H54 (cell line): ENCODE data around the gene KBTBD12.
A peak's percentile ranks its signal among the peaks of the same experiment; 100 is the strongest.
"Not testable (repeated sequence)": the region's sequence is repeated elsewhere in the genome, so short reads cannot be mapped to it uniquely, and the experiment has no call there.

ENCODE experiments used
- DNase-seq: peaks from one replicate; pipeline ENCODE4 v3.0.0; 2011; ENCODE audit warnings: low spot score, mixed read lengths; ENCODE audit not compliant: insufficient read length
- FAIRE-seq: peaks from 3 replicates; lab custom pipeline; 2011; peaks lifted over from hg19 to GRCh38; lab: Jason Lieb, UNC
- POLR2A ChIP-seq: IDR thresholded peaks from 2 replicates; pipeline ENCODE4 v1.6.1; 2011; ENCODE audit warnings: low read depth, mild to moderate bottlenecking, low read length

Gene KBTBD12

GRCh38 chr3:127915115-127915936, at the start of gene KBTBD12:
KBTBD12 (plus strand) TSS chr3:127915232; CDS start chr3:127923062, 7,830 bp downstream.
- DNase-seq (no peak), FAIRE-seq (no peak)
- no peak for TF ChIP-seq POLR2A

DNA sequence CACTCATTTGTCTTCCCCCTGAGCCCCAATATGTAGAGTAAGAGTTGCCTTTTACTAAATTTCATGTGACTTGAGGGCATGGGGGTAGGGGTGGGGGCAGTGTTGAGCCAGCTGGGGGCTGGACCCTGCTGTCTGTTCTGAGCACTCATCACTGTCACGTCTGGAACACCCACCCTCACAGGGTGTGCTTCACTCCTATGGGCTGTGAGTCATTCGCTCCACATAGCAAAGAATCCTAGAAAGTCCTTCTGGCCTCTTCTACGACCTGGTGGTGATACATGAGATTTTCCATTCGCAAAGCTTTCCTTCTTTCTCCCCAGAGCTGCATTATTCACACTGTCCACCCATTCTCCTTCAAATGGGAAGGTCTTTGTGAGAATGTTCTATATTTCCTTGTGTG, 49.1 kb upstream of the KBTBD12 start:
- FAIRE-seq = peak; percentile 58
- no peak for TF ChIP-seq POLR2A
- DNase-seq = peak; percentile 26

- TF ChIP-seq POLR2A = no peak
- FAIRE-seq (no peak), DNase-seq (no peak)
Observed at GRCh38 chr3:127867412-127867811, 47.6 kb upstream of the KBTBD12 start.

GRCh38 chr3:127867986-127868385, 47.0 kb upstream of the KBTBD12 start:
- DNase-seq = no peak
- FAIRE-seq = peak; percentile 65
- TF ChIP-seq POLR2A = no peak

GRCh38 chr3:127870156-127870555, 44.9 kb upstream of the KBTBD12 start:
- DNase-seq (no peak), FAIRE-seq (no peak)
- no peak for TF ChIP-seq POLR2A

- peak; percentile 28 for DNase-seq
- FAIRE-seq = not testable (repeated sequence)
Observed at GRCh38 chr3:127874097-127874496, 40.9 kb upstream of the KBTBD12 start.

GRCh38 chr3:127881586-127881985, 33.4 kb upstream of the KBTBD12 start:
- no peak for TF ChIP-seq POLR2A
- FAIRE-seq (no peak), DNase-seq (no peak)

GRCh38 chr3:127884041-127884440, 31.0 kb upstream of the KBTBD12 start:
- DNase-seq = no peak
- FAIRE-seq = no peak
- no peak for TF ChIP-seq POLR2A

GRCh38 chr3:127886231-127886955, 28.6 kb upstream of the KBTBD12 start:
- no peak for FAIRE-seq

GRCh38 chr3:127886956-127887231, 28.1 kb upstream of the KBTBD12 start:
- no peak for FAIRE-seq
- DNase-seq = no peak
- no peak for TF ChIP-seq POLR2A

More at GRCh38 chr3:127886231-127886955, 28.6 kb upstream of the KBTBD12 start:
- DNase-seq = no peak
- no peak for TF ChIP-seq POLR2A

DNA sequence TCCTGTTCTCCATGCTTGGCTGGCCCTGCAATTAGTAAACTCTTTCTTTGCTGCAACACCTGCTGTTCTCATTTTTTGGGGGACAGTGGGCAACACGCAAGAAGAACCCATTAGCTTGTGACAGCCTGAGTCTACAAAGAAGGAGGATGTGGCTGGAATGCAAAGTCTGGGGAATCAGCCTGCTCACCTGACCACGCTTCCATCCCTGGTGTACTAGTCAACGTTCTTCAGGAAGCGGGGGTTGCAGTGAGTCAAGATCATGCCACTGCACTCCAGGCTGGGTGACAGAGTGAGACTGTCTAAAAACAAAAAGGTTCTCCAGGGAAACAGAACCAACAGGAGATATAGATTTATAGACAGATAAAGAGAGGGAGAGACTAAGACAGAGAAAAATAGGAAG, 27.7 kb upstream of the KBTBD12 start:
- no peak for DNase-seq
- no peak for FAIRE-seq
- TF ChIP-seq POLR2A = no peak

- TF ChIP-seq POLR2A = no peak
- FAIRE-seq (no peak), DNase-seq (no peak)
Observed at GRCh38 chr3:127888156-127888555, 26.9 kb upstream of the KBTBD12 start.

DNA sequence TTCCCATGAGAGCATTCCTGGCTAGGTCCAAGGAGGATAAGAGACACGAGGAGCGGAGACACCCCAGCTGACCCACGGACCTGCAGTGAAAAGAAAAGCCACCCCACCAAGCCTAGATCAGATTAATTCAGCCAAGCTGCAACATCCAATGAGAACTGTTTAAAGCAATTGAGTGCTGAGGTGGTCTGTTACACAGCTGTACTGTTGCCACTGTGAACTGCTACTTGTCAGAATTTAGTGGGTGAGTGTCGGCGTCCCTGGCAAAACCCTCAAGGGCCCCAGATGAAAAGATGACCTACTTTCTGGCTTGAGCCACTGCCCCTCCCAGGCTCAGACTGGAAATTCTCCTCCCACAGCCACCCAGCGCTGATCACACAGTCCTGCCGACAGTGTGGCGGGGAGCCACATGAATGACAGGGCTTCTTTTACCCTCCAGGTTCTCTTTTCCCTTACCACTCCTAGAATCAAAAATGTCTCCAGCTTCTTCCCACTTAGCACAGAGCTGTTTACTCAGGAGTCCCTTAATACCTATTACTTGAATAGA, 26.4 kb upstream of the KBTBD12 start:
- DNase-seq (no peak), FAIRE-seq (no peak)
- TF ChIP-seq POLR2A = no peak

- no peak for TF ChIP-seq POLR2A
- no peak for DNase-seq
- FAIRE-seq = no peak
Observed at GRCh38 chr3:127889461-127889863, 25.6 kb upstream of the KBTBD12 start.
